GM12891 (cell line): ENCODE measurements around the gene APLF. TPM values are rescaled to one million over a fixed set of nuclear protein-coding genes. Genes with fewer than 3 reads are reported as not detected.

Source experiments
- DNase-seq: peaks from one replicate; pipeline ENCODE4 v3.0.0; 2011; ENCODE audit warnings: low spot score; ENCODE audit not compliant: insufficient read length
- FAIRE-seq: peaks from 2 replicates; lab custom pipeline; 2011; peaks lifted over from hg19 to GRCh38; lab: Jason Lieb, UNC
- PAX5 ChIP-seq: IDR thresholded peaks from 2 replicates; pipeline ENCODE4 v1.6.1; 2011; ENCODE audit warnings: low read length, moderate library complexity, mild to moderate bottlenecking; ENCODE audit not compliant: insufficient read depth, severe bottlenecking
- POLR2A ChIP-seq: IDR thresholded peaks from 2 replicates; pipeline ENCODE4 v1.6.1; 2011; ENCODE audit warnings: low read depth, low read length, control low read depth
- POLR2AphosphoS5 ChIP-seq: IDR thresholded peaks from 2 replicates; pipeline ENCODE4 v1.6.1; 2011; ENCODE audit warnings: low read depth, low read length, control low read depth
- POU2F2 ChIP-seq: IDR thresholded peaks from 2 replicates; pipeline ENCODE4 v1.6.1; 2011; ENCODE audit warnings: low read depth, mild to moderate bottlenecking, control low read depth, low read length, moderate library complexity
- SPI1 ChIP-seq: IDR thresholded peaks from 2 replicates; pipeline ENCODE4 v1.6.1; 2011; ENCODE audit warnings: low read depth, low read length, control low read depth
- TAF1 ChIP-seq: IDR thresholded peaks from 2 replicates; pipeline ENCODE4 v1.6.1; 2011; ENCODE audit warnings: low read depth, low read length, control low read depth
- polyA plus RNA-seq: library from polyadenylated mRNA; unstranded; fragments of >200 nt; gene quantifications from one replicate; pipeline ENCODE4 v1.2.1, GENCODE V29; 2012; ENCODE audit warnings: low read depth, missing spikeins, inconsistent platforms; ENCODE audit not compliant: missing spikeins

The APLF gene
- 0.85 TPM for polyA plus RNA-seq

- peak; percentile 87 for DNase-seq
- peak; percentile 92 for FAIRE-seq
- TF ChIP-seq POU2F2, result no peak
- no peak for TF ChIP-seq PAX5
- TF ChIP-seq POLR2A, result 0 out of 2 replicates have a peak, but pooled peaks have one; percentile 25
- TF ChIP-seq TAF1, result no peak
- TF ChIP-seq POLR2AphosphoS5, result no peak
- peak; percentile 62 for TF ChIP-seq SPI1
Observed at GRCh38 chr2:68467077-68467960, at the start of gene APLF, which contains the start of gene FBXO48. Gene APLF (plus strand): TSS chr2:68467585. CDS start chr2:68467732, 147 bp downstream. Gene FBXO48 (minus strand): TSS chr2:68467294. CDS start chr2:68465145, 2,149 bp downstream.

- TF ChIP-seq POLR2AphosphoS5 (no peak), TAF1 (no peak), POLR2A (no peak), SPI1 (no peak), POU2F2 (no peak), PAX5 (no peak)
- FAIRE-seq (peak; percentile 58), DNase-seq (no peak)
Observed at GRCh38 chr2:68417926-68418325, 49.5 kb upstream of the APLF start.

- no peak for DNase-seq
- FAIRE-seq, result no peak
Observed at GRCh38 chr2:68418419-68418818, 49.0 kb upstream of the APLF start.

GRCh38 chr2:68418855-68419254 lies 48.5 kb upstream of the APLF start:
- FAIRE-seq, result peak; percentile 55
- TF ChIP-seq POU2F2, result no peak
- no peak for TF ChIP-seq TAF1
- TF ChIP-seq SPI1, result no peak
- no peak for TF ChIP-seq POLR2A
- no peak for TF ChIP-seq PAX5
- no peak for TF ChIP-seq POLR2AphosphoS5
- no peak for DNase-seq

More at GRCh38 chr2:68418419-68418818, 49.0 kb upstream of the APLF start:
- TF ChIP-seq TAF1 (no peak), SPI1 (no peak), POLR2A (no peak), POU2F2 (no peak), PAX5 (no peak)

GRCh38 chr2:68420254-68420910 lies 47.0 kb upstream of the APLF start:
- no peak for TF ChIP-seq POLR2A
- no peak for TF ChIP-seq POU2F2
- no peak for TF ChIP-seq PAX5
- peak; percentile 45 for FAIRE-seq
- DNase-seq, result no peak

- peak; percentile 25 for DNase-seq
- peak; percentile 95 for FAIRE-seq
- TF ChIP-seq POLR2AphosphoS5 (no peak), SPI1 (peak; percentile 100), POLR2A (no peak), POU2F2 (no peak), PAX5 (no peak), TAF1 (peak; percentile 16; the same call in 1 of the 2 replicates)
Observed at GRCh38 chr2:68423966-68424650, 43.3 kb upstream of the APLF start.

GRCh38 chr2:68425503-68425902 lies 41.9 kb upstream of the APLF start:
- DNase-seq (no peak), FAIRE-seq (no peak)
- no peak for TF ChIP-seq TAF1
- no peak for TF ChIP-seq POLR2A
- TF ChIP-seq POLR2AphosphoS5, result no peak
- TF ChIP-seq SPI1, result peak; percentile 80
- TF ChIP-seq PAX5, result no peak
- TF ChIP-seq POU2F2, result no peak

GRCh38 chr2:68426446-68426845 lies 40.9 kb upstream of the APLF start:
- DNase-seq (no peak), FAIRE-seq (no peak)
- no peak for TF ChIP-seq TAF1
- 0 out of 2 replicates have a peak, but pooled peaks have one; percentile 18 for TF ChIP-seq POLR2AphosphoS5

- TF ChIP-seq PAX5, result no peak
- no peak for TF ChIP-seq POLR2A
- TF ChIP-seq POU2F2, result no peak
- TF ChIP-seq TAF1, result no peak
- no peak for TF ChIP-seq SPI1
- TF ChIP-seq POLR2AphosphoS5, result no peak
- DNase-seq (no peak), FAIRE-seq (peak; percentile 79)
Observed at GRCh38 chr2:68426848-68427579, 40.4 kb upstream of the APLF start.
